ENCODE results near the gene RNF38. TPM values are rescaled to one million over a fixed set of nuclear protein-coding genes. Genes with fewer than 3 reads are reported as not detected.
A peak's percentile ranks its signal among the peaks of the same experiment; 100 is the strongest.
"Not testable (repeated sequence)": the region's sequence is repeated elsewhere in the genome, so short reads cannot be mapped to it uniquely, and the experiment has no call there.

The RNF38 gene
- total RNA-seq, 2 donors from 2014 or later, result 31.6 to 35.8 TPM

- H3K9me3 Mint-ChIP-seq, result no peaks in the 10 kb centered on the region
- no peak overlapping the region for H3K27ac Mint-ChIP-seq
- ATAC-seq (peak; percentile 18 to 37), DNase-seq (ENCODE audit: low spot score in 2 of 2) (no peak)
- H3K36me3 Mint-ChIP-seq, result no peaks in the 10 kb centered on the region
Measured at GRCh38 chr9:36363448-36363847, 36.6 kb downstream of the RNF38 start.

GRCh38 chr9:36358486-36358885 is 41.6 kb downstream of the RNF38 start:
- no peak for DNase-seq (ENCODE audit: low spot score in 2 of 2)
- Mint-ChIP-seq H3K27ac (peak overlapping the region in 1 of 2 donors; percentile 65), H3K36me3 (no peaks in the 10 kb centered on the region), H3K9me3 (no peaks in the 10 kb centered on the region)
- no peak for ATAC-seq

GRCh38 chr9:36357639-36358038 is 42.4 kb downstream of the RNF38 start:
- ATAC-seq, result no peak
- Mint-ChIP-seq H3K27ac (no peak overlapping the region), H3K36me3 (no peaks in the 10 kb centered on the region), H3K9me3 (no peaks in the 10 kb centered on the region)
- DNase-seq (ENCODE audit: low spot score in 2 of 2), result no peak

- no peaks in the 10 kb centered on the region for H3K9me3 Mint-ChIP-seq
- H3K36me3 Mint-ChIP-seq, result peaks cover 0 to 18% of the 10 kb centered on the region in 2 donors
- H3K27ac Mint-ChIP-seq, result no peak overlapping the region
- ATAC-seq (no peak), DNase-seq (ENCODE audit: low spot score in 2 of 2) (no peak)
Measured at GRCh38 chr9:36346569-36346968, 53.5 kb downstream of the RNF38 start.

GRCh38 chr9:36345103-36345846 is 54.8 kb downstream of the RNF38 start:
- DNase-seq (ENCODE audit: low spot score in 2 of 2) (no peak), ATAC-seq (no peak)
- Mint-ChIP-seq H3K36me3 (peaks cover 0 to 9% of the 10 kb centered on the region in 2 donors), H3K27ac (no peak overlapping the region), H3K9me3 (no peaks in the 10 kb centered on the region)

- DNase-seq (ENCODE audit: low spot score in 2 of 2) (no peak), ATAC-seq (peak; percentile 89 to 97)
- Mint-ChIP-seq H3K27ac (peak overlapping the region; percentile 58 to 83), H3K36me3 (peaks cover 0 to 7% of the 10 kb centered on the region in 2 donors), H3K9me3 (no peaks in the 10 kb centered on the region)
Measured at GRCh38 chr9:36341936-36342577, 58.0 kb downstream of the RNF38 start.

GRCh38 chr9:36337865-36338264 is 62.2 kb downstream of the RNF38 start:
- no peak for DNase-seq (ENCODE audit: low spot score in 2 of 2)
- H3K27ac Mint-ChIP-seq, result peak overlapping the region; percentile 26 to 65
- no peak for ATAC-seq
- H3K36me3 Mint-ChIP-seq, result peaks cover 0 to under 1% of the 10 kb centered on the region in 2 donors
- no peaks in the 10 kb centered on the region for H3K9me3 Mint-ChIP-seq

GRCh38 chr9:36337002-36337401 is 63.1 kb downstream of the RNF38 start:
- no peaks in the 10 kb centered on the region for H3K36me3 Mint-ChIP-seq
- peak overlapping the region in 1 of 2 donors; percentile 81 for H3K27ac Mint-ChIP-seq
- ATAC-seq, result no peak
- no peaks in the 10 kb centered on the region for H3K9me3 Mint-ChIP-seq
- DNase-seq (ENCODE audit: low spot score in 2 of 2), result no peak

GRCh38 chr9:36336131-36336907 is 63.8 kb downstream of the RNF38 start:
- H3K9me3 Mint-ChIP-seq, result no peaks in the 10 kb centered on the region

GRCh38 chr9:36332006-36332405 is 68.1 kb downstream of the RNF38 start:
- no peaks in the 10 kb centered on the region for H3K36me3 Mint-ChIP-seq

More at GRCh38 chr9:36336131-36336907, 63.8 kb downstream of the RNF38 start:
- DNase-seq (ENCODE audit: low spot score in 2 of 2) (no peak), ATAC-seq (no peak)
- Mint-ChIP-seq H3K36me3 (no peaks in the 10 kb centered on the region), H3K27ac (no peak overlapping the region)

GRCh38 chr9:36328798-36329411 is 71.2 kb downstream of the RNF38 start:
- H3K36me3 Mint-ChIP-seq, result no peaks in the 10 kb centered on the region
- H3K27ac Mint-ChIP-seq, result no peak overlapping the region
- ATAC-seq (peak; percentile 63 to 78), DNase-seq (ENCODE audit: low spot score in 2 of 2) (peak in 1 of 2 donors; percentile 65)
- H3K9me3 Mint-ChIP-seq, result no peaks in the 10 kb centered on the region

More at GRCh38 chr9:36332006-36332405, 68.1 kb downstream of the RNF38 start:
- no peak for DNase-seq (ENCODE audit: low spot score in 2 of 2)
- Mint-ChIP-seq H3K27ac (peak overlapping the region in 1 of 2 donors; percentile 5), H3K9me3 (no peaks in the 10 kb centered on the region)
- no peak for ATAC-seq

- Mint-ChIP-seq H3K27ac (peak overlapping the region in 1 of 2 donors; percentile 23), H3K9me3 (peaks cover 0 to 7% of the 10 kb centered on the region in 2 donors), H3K36me3 (no peaks in the 10 kb centered on the region)
- ATAC-seq (peak in 1 of 2 donors; percentile 7), DNase-seq (ENCODE audit: low spot score in 2 of 2) (no peak)
Measured at GRCh38 chr9:36325081-36325828, 74.8 kb downstream of the RNF38 start.

- Mint-ChIP-seq H3K9me3 (peaks cover 0 to 7% of the 10 kb centered on the region in 2 donors), H3K27ac (no peak overlapping the region), H3K36me3 (no peaks in the 10 kb centered on the region)
- DNase-seq (ENCODE audit: low spot score in 2 of 2) (no peak), ATAC-seq (no peak)
Measured at GRCh38 chr9:36323926-36324325, 76.1 kb downstream of the RNF38 start.

GRCh38 chr9:36322462-36322861 is 77.6 kb downstream of the RNF38 start:
- Mint-ChIP-seq H3K9me3 (peaks cover 0 to 7% of the 10 kb centered on the region in 2 donors), H3K36me3 (no peaks in the 10 kb centered on the region), H3K27ac (no peak overlapping the region)
- DNase-seq (ENCODE audit: low spot score in 2 of 2), result no peak
- no peak for ATAC-seq

GRCh38 chr9:36321903-36322302 is 78.2 kb downstream of the RNF38 start:
- H3K27ac Mint-ChIP-seq; H3K36me3 Mint-ChIP-seq; DNase-seq (ENCODE audit: low spot score in 2 of 2); ATAC-seq; H3K9me3 Mint-ChIP-seq: not testable (repeated sequence)

- Mint-ChIP-seq H3K9me3 (peaks cover 0 to 7% of the 10 kb centered on the region in 2 donors), H3K27ac (no peak overlapping the region), H3K36me3 (no peaks in the 10 kb centered on the region)
- peak in 1 of 2 donors; percentile 21 for ATAC-seq
- DNase-seq (ENCODE audit: low spot score in 2 of 2), result no peak
Measured at GRCh38 chr9:36320466-36320865, 79.6 kb downstream of the RNF38 start.
